ENCODE measurements around the gene HOXB4. TPM values are rescaled to one million over a fixed set of nuclear protein-coding genes. Genes with fewer than 3 reads are reported as not detected.

HOXB4 gene
- total and polyA plus RNA-seq, 3 experiments from 2014 or later = 0.33 to 3.7 (median 3.4) TPM

GRCh38 chr17:48579760-48580554 lies 1.8 kb upstream of the HOXB4 start:
- peak overlapping the region; percentile 81 for H3K27ac ChIP-seq (ENCODE audit: low read depth, low read length)
- H3K9me3 ChIP-seq (ENCODE audit: low read length) = no peaks in the 10 kb centered on the region
- H3K27me3 ChIP-seq (ENCODE audit: insufficient read depth, low read length, poor library complexity, severe bottlenecking) = peaks cover 44% of the 10 kb centered on the region
- DNase-seq = no peak
- Mint-ChIP-seq H3K27me3 (peaks cover 34 to 55% of the 10 kb centered on the region in 2 donors), H3K4me3 (peak overlapping the region; percentile 87 to 98 (median 96)), H3K9me3 (no peaks in the 10 kb centered on the region), H3K4me1 (peaks cover 25 to 57% (median 40%) of the 10 kb centered on the region in 3 donors), H3K36me3 (peaks cover 0 to 5% (median 0%) of the 10 kb centered on the region in 3 donors), H3K27ac (peak overlapping the region in 3 of 8 donors; percentile 6 to 51 (median 8))
- H3K36me3 ChIP-seq (ENCODE audit: insufficient read depth, low read length) = no peaks in the 10 kb centered on the region
- H3K4me3 ChIP-seq (ENCODE audit: low read length) = no peak overlapping the region
- H3K4me1 ChIP-seq (ENCODE audit: insufficient read depth, low read length) = peaks cover 30% of the 10 kb centered on the region
- POLR2A ChIA-PET = interaction anchor here (0.7 kb wide), 1 partner anchor 59 kb away, joined by 11 read pairs; no protein-coding TSS in a partner anchor
- CTCF ChIA-PET = no interaction called here

DNA sequence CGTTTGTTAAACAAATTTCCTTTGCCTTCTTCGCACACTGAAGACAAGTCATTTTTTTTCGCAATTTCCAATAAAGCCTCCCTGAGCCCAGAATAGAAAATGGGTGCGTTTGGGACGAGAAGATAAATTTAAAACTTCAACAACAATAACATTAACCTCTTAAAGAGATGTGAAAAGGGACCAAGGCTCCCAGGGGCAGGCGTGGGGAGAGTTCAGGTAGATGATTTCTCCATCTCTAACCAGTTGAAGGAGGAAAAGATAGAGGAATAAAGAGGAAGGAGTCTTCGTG lies 1.3 kb upstream of the HOXB4 start:
- Histone ChIP-seq H3K36me3 (ENCODE audit: insufficient read depth, low read length) (no peaks in the 10 kb centered on the region), H3K9me3 (ENCODE audit: low read length) (no peaks in the 10 kb centered on the region), H3K27ac (ENCODE audit: low read depth, low read length) (peak overlapping the region; percentile 81), H3K4me3 (ENCODE audit: low read length) (no peak overlapping the region), H3K27me3 (ENCODE audit: insufficient read depth, low read length, poor library complexity, severe bottlenecking) (peaks cover 44% of the 10 kb centered on the region), H3K4me1 (ENCODE audit: insufficient read depth, low read length) (peaks cover 29% of the 10 kb centered on the region)
- peaks cover 0 to 5% (median 0%) of the 10 kb centered on the region in 3 donors for H3K36me3 Mint-ChIP-seq
- peak overlapping the region; percentile 87 to 98 (median 96) for H3K4me3 Mint-ChIP-seq
- peaks cover 34 to 54% of the 10 kb centered on the region in 2 donors for H3K27me3 Mint-ChIP-seq
- CTCF ChIA-PET = interaction anchor here (1.2 kb wide), 1 partner anchor 11 kb away, joined by 3 read pairs; no protein-coding TSS in a partner anchor
- POLR2A ChIA-PET = no interaction called here
- H3K4me1 Mint-ChIP-seq = peaks cover 23 to 52% (median 35%) of the 10 kb centered on the region in 3 donors
- H3K9me3 Mint-ChIP-seq = no peaks in the 10 kb centered on the region
- DNase-seq = no peak
- H3K27ac Mint-ChIP-seq = peak overlapping the region in 1 of 8 donors; percentile 90

- Histone ChIP-seq H3K4me1 (ENCODE audit: insufficient read depth, low read length) (peaks cover 29% of the 10 kb centered on the region), H3K4me3 (ENCODE audit: low read length) (peak overlapping the region; percentile 82), H3K36me3 (ENCODE audit: insufficient read depth, low read length) (no peaks in the 10 kb centered on the region), H3K9me3 (ENCODE audit: low read length) (no peaks in the 10 kb centered on the region), H3K27ac (ENCODE audit: low read depth, low read length) (peak overlapping the region; percentile 81), H3K27me3 (ENCODE audit: insufficient read depth, low read length, poor library complexity, severe bottlenecking) (peaks cover 44% of the 10 kb centered on the region)
- peak overlapping the region; percentile 87 to 98 (median 96) for H3K4me3 Mint-ChIP-seq
- H3K4me1 Mint-ChIP-seq = peaks cover 23 to 52% (median 35%) of the 10 kb centered on the region in 3 donors
- H3K27me3 Mint-ChIP-seq = peaks cover 36 to 48% of the 10 kb centered on the region in 2 donors
- peaks cover 0 to 5% (median 0%) of the 10 kb centered on the region in 3 donors for H3K36me3 Mint-ChIP-seq
- ChIA-PET POLR2A (no interaction called here), CTCF (interaction anchor here (1.2 kb wide), 1 partner anchor 12 kb away, joined by 3 read pairs; no protein-coding TSS in a partner anchor)
- DNase-seq = no peak
- H3K27ac Mint-ChIP-seq = peak overlapping the region in 7 of 8 donors; percentile 6 to 98 (median 85)
- H3K9me3 Mint-ChIP-seq = no peaks in the 10 kb centered on the region
Measured at GRCh38 chr17:48578616-48579470, 693 bp upstream of the HOXB4 start.

DNA sequence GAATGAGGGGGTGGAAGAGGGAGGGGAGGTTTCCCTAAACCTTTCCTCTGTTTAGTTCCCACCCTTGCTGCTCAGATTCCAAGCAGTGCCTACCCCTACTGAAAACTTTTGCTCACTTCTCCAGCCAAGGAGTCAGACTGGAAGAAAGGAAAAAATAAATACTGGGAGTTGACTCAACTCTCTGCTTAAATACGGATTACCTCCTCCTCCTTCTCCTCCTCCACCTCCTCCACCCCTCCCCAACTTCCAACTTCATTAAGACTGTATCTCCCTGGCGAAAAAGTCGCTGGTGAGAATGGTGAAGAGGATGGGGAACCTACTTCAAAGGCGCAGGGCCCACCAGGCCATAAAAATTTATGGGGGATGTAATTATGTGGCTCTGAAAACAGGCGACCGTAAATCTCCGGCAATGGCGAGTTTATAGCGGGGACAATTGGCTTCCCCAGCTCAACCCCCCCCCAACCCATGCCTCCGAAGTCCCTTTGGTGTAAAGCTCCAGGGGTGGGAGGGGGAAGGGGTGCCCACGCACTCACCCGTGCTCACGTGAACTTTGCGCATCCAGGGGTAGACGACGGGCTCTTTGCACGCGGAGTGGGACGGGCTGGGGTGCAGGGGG lies 712 bp downstream of the HOXB4 start:
- H3K27me3 Mint-ChIP-seq = peaks cover 30 to 37% of the 10 kb centered on the region in 2 donors
- ChIA-PET CTCF (interaction anchor here (1.0 kb wide), 1 partner anchor 16 kb away, joined by 3 read pairs; the partner anchor contains the start of gene HOXB5), POLR2A (interaction anchor here (0.6 to 1.5 kb wide), 4 partner anchors 18 to 36 kb away, joined by 3 to 4 read pairs (median 4); no protein-coding TSS in a partner anchor)
- H3K27ac Mint-ChIP-seq = peak overlapping the region in 6 of 8 donors; percentile 24 to 88 (median 66)
- H3K4me3 ChIP-seq (ENCODE audit: low read length) = peak overlapping the region; percentile 45
- H3K9me3 ChIP-seq (ENCODE audit: low read length) = no peaks in the 10 kb centered on the region
- H3K4me1 Mint-ChIP-seq = peaks cover 22 to 52% (median 32%) of the 10 kb centered on the region in 3 donors
- peak overlapping the region; percentile 72 for H3K27ac ChIP-seq (ENCODE audit: low read depth, low read length)
- no peaks in the 10 kb centered on the region for H3K9me3 Mint-ChIP-seq
- peaks cover 39% of the 10 kb centered on the region for H3K27me3 ChIP-seq (ENCODE audit: insufficient read depth, low read length, poor library complexity, severe bottlenecking)
- H3K4me3 Mint-ChIP-seq = peak overlapping the region; percentile 79 to 90 (median 84)
- peaks cover 0 to 7% (median 0%) of the 10 kb centered on the region in 3 donors for H3K36me3 Mint-ChIP-seq
- peak in 1 of 5 donors; percentile 58 for DNase-seq
- peaks cover 28% of the 10 kb centered on the region for H3K4me1 ChIP-seq (ENCODE audit: insufficient read depth, low read length)
- H3K36me3 ChIP-seq (ENCODE audit: insufficient read depth, low read length) = no peaks in the 10 kb centered on the region

GRCh38 chr17:48576479-48577309 lies 1.5 kb downstream of the HOXB4 start:
- peaks cover 32% of the 10 kb centered on the region for H3K27me3 ChIP-seq (ENCODE audit: insufficient read depth, low read length, poor library complexity, severe bottlenecking)
- peak overlapping the region; percentile 39 to 90 (median 82) for H3K4me3 Mint-ChIP-seq
- CTCF ChIA-PET = interaction anchor here (1.0 kb wide), 1 partner anchor 17 kb away, joined by 3 read pairs; the partner anchor contains the start of gene HOXB5

DNA sequence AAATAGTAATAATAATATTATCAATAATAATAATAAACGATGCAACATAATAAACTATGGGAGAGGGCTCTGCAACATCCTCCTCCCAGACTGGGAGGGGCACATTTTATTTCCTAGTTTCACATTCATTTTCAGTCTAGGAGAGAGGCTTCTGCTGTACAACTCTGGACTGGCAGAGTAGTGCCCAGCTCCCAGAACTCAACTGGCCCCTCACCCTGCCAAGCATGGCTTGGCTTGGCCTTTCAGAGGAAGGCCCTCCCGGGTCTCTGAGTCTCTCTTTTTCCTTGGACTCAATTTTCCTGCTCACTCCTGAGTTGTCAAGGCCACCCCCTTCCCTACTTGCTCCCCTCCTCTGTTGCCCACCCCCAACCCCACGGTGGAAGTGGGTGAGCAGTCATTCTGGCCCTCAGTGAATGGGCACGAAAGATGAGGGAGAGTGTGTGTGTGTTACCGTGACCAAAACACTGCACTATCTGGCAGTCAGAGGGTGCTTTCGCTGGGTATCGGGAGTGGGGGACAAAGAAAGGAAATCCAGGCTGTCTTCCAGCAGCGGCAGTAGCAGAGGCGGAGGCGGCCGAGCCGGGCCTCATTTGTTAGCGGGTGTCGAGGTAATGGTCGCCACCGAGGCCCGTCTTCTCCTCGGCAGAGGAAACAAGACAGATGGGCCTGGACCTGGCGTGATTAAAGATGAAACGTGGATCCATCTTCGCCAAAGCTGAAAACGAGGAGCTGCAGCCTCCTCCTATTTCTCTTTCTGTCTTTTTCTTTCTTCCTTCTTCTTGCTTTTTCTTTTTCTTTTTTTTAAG lies 2.3 kb downstream of the HOXB4 start:
- Mint-ChIP-seq H3K4me1 (peaks cover 18 to 38% (median 29%) of the 10 kb centered on the region in 3 donors), H3K27me3 (peaks cover 20 to 23% of the 10 kb centered on the region in 2 donors), H3K4me3 (peak overlapping the region in 4 of 7 donors; percentile 23 to 85 (median 58)), H3K36me3 (peaks cover 0 to 14% (median 0%) of the 10 kb centered on the region in 3 donors), H3K9me3 (no peaks in the 10 kb centered on the region), H3K27ac (no peak overlapping the region)
- Histone ChIP-seq H3K36me3 (ENCODE audit: insufficient read depth, low read length) (no peaks in the 10 kb centered on the region), H3K27ac (ENCODE audit: low read depth, low read length) (peak overlapping the region; percentile 31), H3K9me3 (ENCODE audit: low read length) (no peaks in the 10 kb centered on the region), H3K27me3 (ENCODE audit: insufficient read depth, low read length, poor library complexity, severe bottlenecking) (peaks cover 27% of the 10 kb centered on the region), H3K4me3 (ENCODE audit: low read length) (no peak overlapping the region), H3K4me1 (ENCODE audit: insufficient read depth, low read length) (peaks cover 17% of the 10 kb centered on the region)
- ChIA-PET CTCF (no interaction called here), POLR2A (no interaction called here)
- DNase-seq = no peak

More at GRCh38 chr17:48576479-48577309, 1.5 kb downstream of the HOXB4 start:
- Mint-ChIP-seq H3K9me3 (no peaks in the 10 kb centered on the region), H3K4me1 (peaks cover 19 to 46% (median 29%) of the 10 kb centered on the region in 3 donors), H3K27me3 (peaks cover 28 to 31% of the 10 kb centered on the region in 2 donors), H3K27ac (peak overlapping the region in 2 of 8 donors; percentile 24 to 66), H3K36me3 (peaks cover 0 to 9% (median 0%) of the 10 kb centered on the region in 3 donors)
- Histone ChIP-seq H3K4me1 (ENCODE audit: insufficient read depth, low read length) (peaks cover 22% of the 10 kb centered on the region), H3K27ac (ENCODE audit: low read depth, low read length) (peak overlapping the region; percentile 72), H3K4me3 (ENCODE audit: low read length) (peak overlapping the region; percentile 45), H3K36me3 (ENCODE audit: insufficient read depth, low read length) (no peaks in the 10 kb centered on the region), H3K9me3 (ENCODE audit: low read length) (no peaks in the 10 kb centered on the region)
- POLR2A ChIA-PET = interaction anchor here (1.0 to 1.5 kb wide), 2 partner anchors 33 to 35 kb away, joined by 4 read pairs; no protein-coding TSS in a partner anchor
- DNase-seq = no peak

Measured in CD8-positive, alpha-beta memory T cell (primary cell).